Right forelimb (tissue), 1 donor: ENCODE results near the gene PLXNA4.

Experiments used
- DNase-seq: peaks from one replicate; pipeline ENCODE4 v3.0.0-alpha.2; 2018

The PLXNA4 gene

GRCh38 chr7:132592231-132592920, 16.1 kb upstream of the PLXNA4 start:
- DNase-seq, result no peak

GRCh38 chr7:132590162-132590561, 13.9 kb upstream of the PLXNA4 start:
- DNase-seq, result no peak

- no peak for DNase-seq
Measured at GRCh38 chr7:132588596-132588995, 12.3 kb upstream of the PLXNA4 start.

- DNase-seq, result no peak
Measured at GRCh38 chr7:132584796-132585494, 8.7 kb upstream of the PLXNA4 start.

- DNase-seq, result no peak
Measured at GRCh38 chr7:132581431-132581830, 5.2 kb upstream of the PLXNA4 start.

- DNase-seq, result peak; percentile 79
Measured at GRCh38 chr7:132580717-132581285, 4.5 kb upstream of the PLXNA4 start.

GRCh38 chr7:132580277-132580676, 4.0 kb upstream of the PLXNA4 start:
- no peak for DNase-seq

- DNase-seq, result no peak
Measured at GRCh38 chr7:132579260-132579899, 3.1 kb upstream of the PLXNA4 start.

- DNase-seq, result no peak
Measured at GRCh38 chr7:132578826-132579225, 2.6 kb upstream of the PLXNA4 start.

GRCh38 chr7:132578050-132578370, 1.7 kb upstream of the PLXNA4 start:
- no peak for DNase-seq

- peak; percentile 89 for DNase-seq
Measured at GRCh38 chr7:132577206-132578049, 1.2 kb upstream of the PLXNA4 start.

- DNase-seq, result no peak
Measured at GRCh38 chr7:132576721-132577085, 433 bp upstream of the PLXNA4 start.

- DNase-seq, result peak; percentile 73
Measured at GRCh38 chr7:132575419-132575981, 770 bp downstream of the PLXNA4 start.

GRCh38 chr7:132574223-132574622, 2.0 kb downstream of the PLXNA4 start:
- no peak for DNase-seq

- no peak for DNase-seq
Measured at GRCh38 chr7:132573251-132573955, 2.9 kb downstream of the PLXNA4 start.

- DNase-seq, result no peak
Measured at GRCh38 chr7:132572526-132572925, 3.7 kb downstream of the PLXNA4 start.

GRCh38 chr7:132571970-132572369, 4.3 kb downstream of the PLXNA4 start:
- no peak for DNase-seq

GRCh38 chr7:132569884-132570614, 6.2 kb downstream of the PLXNA4 start:
- DNase-seq, result no peak

GRCh38 chr7:132568962-132569361, 7.3 kb downstream of the PLXNA4 start:
- no peak for DNase-seq

GRCh38 chr7:132565885-132566284, 10.4 kb downstream of the PLXNA4 start:
- no peak for DNase-seq

GRCh38 chr7:132565441-132565840, 10.8 kb downstream of the PLXNA4 start:
- DNase-seq, result no peak
